ENCODE results near the gene TERT.

TERT gene

GRCh38 chr5:1259806-1260480, 34.9 kb downstream of the TERT start:
- no peak for DNase-seq

- DNase-seq = no peak
Measured at GRCh38 chr5:1257841-1258240, 37.0 kb downstream of the TERT start.

- no peak for DNase-seq
Measured at GRCh38 chr5:1257363-1257762, 37.5 kb downstream of the TERT start.

GRCh38 chr5:1256776-1257175, 38.1 kb downstream of the TERT start:
- no peak for DNase-seq

GRCh38 chr5:1255081-1255561, 39.7 kb downstream of the TERT start:
- DNase-seq = no peak

DNA sequence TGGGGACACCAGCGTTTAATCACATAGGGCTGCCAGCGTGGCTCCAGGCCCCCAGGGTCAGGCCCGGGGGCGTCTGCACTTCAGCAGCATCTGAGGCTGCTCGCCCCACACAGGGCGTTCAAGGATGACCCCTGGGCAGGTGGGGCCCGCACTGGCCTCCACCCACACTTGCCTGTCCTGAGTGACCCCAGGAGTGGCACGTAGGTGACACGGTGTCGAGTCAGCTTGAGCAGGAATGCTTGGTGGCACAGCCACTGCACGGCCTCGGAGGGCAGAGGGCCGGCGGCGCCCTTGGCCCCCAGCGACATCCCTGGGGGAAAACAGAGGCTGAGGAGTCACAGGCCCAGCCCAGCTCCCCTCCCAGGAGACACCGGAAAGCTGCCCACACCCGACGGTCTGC, 40.7 kb downstream of the TERT start:
- DNase-seq = no peak

DNA sequence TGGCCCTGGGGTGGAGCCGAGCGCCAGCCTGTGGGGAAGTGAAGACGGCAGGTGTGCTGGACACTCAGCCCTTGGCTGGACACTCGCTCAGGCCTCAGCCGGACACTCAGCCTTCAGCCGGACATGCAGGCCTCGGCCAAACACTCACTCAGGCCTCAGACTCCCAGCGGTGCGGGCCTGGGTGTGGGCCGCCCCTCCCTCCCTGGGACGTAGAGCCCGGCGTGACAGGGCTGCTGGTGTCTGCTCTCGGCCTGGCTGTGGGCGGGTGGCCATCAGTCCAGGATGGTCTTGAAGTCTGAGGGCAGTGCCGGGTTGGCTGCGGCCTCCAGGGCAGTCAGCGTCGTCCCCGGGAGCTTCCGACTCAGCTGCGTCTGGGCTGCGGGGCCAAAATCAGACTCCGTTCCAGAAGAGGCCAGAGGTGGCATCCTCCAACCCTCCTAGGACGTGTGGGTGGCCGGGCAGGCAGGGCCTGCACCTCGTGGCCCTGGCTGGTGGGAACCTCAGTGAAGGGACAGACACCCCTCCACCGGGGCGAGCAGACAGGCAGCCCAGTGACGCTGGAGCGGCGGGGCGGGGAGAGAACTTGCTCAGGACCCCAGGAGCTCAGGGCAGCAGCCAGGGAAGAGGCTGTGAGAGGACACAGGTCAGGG, 41.3 kb downstream of the TERT start:
- no peak for DNase-seq

DNA sequence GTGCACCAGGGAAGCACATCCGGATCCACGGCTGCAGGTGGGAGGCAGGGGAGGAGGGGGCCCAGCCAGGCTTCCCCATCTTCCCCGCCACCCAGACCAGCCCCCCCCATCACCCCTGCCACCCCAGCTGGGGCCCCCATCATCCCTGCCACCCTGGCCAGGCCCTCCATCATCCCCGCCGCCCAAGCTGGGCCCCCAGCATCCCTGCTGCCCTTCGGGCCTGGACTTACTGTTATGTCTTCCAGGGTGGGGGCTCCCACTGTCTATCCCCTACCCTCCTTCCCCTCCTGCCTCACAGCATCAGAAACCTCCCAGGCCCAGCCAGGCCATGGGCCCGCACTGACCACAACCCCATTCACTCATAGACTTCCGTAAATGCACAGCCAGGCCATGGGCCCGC, 42.2 kb downstream of the TERT start:
- no peak for DNase-seq

DNA sequence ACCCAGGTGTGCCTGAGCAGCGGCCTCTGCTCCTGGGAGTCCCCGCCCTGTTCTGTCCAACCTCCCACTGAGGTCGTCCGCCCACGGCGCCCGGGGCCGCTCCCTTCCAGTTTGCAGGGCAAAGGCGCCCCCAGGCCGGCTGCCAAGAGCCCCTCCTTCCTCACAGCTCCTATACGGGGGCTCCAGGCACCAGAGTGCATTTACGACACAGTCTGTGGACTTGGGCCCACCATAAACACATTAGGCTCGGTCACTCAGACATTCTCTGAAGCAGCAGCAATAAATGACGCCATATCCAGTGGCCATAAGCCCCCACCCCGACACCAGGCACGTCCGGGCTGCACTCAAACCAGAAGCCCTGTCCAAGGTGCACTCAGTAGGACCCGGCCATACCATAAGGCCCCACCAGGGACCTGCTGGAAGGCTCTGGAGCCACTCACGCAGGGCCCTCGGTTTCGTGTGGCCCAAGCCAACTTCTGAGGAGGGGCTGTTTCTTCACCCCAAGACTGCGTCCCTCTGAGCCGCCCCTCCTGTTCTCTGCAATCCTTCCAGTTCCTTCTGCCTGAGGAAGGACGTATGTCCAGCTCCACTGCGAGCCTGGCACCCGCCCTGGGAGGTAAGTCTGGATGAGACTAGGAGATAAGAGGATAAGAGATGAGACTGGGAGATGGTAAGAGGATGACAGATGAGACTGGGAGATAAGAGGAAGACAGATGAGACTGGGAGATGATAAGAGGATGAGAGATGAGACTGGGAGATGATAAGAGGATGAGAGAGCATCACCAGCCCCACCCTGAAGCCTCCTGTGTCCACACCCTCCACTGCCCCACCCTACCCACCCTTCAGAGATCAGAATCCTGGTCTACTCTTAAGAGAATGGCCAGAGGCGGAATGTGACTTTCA, 42.9 kb downstream of the TERT start:
- no peak for DNase-seq

GRCh38 chr5:1249366-1250280, 45.2 kb downstream of the TERT start:
- no peak for DNase-seq

DNA sequence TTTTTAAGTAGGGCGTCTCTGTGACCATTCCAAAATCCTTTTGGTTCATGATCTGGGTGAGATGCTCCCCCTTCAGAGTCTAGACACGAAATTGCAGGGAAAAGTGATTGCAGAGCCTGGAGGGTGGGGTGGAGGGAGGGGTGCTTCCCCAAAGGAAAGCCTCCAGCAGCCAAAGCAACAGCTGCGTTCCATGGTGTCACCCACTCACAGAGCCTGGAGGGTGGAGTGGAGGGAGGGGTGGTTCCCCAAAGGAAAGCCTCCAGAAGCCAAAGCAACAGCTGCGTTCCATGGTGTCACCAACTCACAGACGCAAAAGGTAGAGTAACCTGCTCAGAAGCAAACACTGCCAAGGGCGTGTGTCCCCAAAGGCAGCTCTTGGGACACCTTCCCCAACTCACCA, 47.1 kb downstream of the TERT start:
- no peak for DNase-seq

GRCh38 chr5:1246711-1247431, 48.0 kb downstream of the TERT start:
- no peak for DNase-seq

- DNase-seq = no peak
Measured at GRCh38 chr5:1245905-1246576, 48.8 kb downstream of the TERT start.

- DNase-seq = no peak
Measured at GRCh38 chr5:1244976-1245375, 49.9 kb downstream of the TERT start.

DNA sequence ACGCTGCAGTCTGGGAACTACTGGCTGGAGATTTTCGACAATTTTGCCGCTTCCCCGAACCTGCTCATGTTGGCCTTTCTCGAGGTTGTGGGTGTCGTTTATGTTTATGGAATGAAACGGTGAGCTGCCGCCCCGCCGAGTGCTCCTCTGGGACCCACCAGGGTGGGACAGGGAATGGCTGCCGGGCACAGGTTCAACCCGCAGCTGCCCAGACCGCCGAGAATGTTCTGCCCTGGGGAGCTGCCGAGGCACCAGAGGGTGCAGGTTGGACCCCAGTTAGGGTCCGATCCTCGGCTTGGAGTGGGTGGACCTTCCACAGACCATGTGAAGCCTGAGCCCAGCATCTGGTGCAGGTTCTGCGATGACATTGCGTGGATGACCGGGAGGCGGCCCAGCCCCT, 50.6 kb downstream of the TERT start:
- no peak for DNase-seq

DNA sequence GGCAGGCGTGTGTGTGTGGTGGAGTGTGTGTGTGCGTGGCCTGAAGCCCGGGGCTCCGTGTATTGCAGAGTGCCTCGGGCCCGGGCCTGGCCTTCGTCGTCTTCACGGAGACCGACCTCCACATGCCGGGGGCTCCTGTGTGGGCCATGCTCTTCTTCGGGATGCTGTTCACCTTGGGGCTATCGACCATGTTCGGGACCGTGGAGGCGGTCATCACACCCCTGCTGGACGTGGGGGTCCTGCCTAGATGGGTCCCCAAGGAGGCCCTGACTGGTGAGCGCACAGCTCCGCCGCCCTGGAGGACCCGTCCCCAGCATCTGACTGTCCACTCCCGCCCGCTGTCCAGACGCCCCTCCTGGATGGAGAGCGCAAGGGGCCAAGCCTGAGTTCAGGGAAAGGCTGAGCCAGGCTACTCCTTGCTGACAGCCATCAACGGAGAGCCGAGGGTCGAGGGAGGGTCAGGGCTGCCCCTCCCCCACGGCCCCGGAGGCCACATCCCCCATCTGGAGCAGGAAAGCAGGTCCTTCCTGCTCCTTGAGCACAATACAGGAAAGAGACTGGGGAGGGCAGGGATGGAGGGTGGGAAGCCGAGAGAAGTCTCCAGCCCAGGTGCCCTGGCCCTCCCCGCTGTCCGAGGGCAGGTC, 51.3 kb downstream of the TERT start:
- DNase-seq = no peak

DNA sequence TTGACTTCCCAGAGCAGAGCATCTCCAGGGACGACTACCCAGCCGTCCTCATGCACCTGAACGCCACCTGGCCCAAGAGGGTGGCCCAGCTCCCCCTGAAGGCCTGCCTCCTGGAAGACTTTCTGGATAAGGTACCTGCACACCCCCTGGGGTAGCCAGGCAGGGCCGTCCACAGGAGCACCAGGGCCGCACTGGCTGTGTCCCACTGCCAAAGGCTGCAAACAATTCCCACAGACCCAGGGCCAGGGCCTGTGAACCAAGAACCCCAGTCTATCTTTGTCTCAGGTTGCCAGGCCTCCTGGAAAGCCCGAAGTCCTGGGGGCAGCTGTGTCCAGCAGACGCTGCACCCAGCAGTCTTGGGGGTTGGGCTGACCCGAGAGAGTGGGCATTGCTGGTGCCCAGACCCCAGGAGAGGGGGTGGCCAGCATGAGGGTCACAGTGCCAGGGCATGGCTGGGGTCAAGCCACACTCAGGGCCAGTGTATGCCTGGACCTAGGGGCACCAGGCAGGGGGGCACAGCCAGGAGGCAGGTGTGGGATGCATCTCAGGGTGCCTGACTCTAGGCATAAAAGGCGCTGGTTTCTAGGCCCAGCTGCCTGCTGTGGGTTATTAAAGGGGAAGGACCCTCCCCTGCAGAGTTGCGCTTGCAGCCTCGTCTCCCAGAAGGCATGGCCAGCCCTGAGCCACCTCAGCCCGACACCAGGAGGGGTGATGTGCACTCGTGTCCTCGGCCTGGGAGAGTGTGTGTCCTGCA, 52.0 kb downstream of the TERT start:
- DNase-seq = no peak

DNA sequence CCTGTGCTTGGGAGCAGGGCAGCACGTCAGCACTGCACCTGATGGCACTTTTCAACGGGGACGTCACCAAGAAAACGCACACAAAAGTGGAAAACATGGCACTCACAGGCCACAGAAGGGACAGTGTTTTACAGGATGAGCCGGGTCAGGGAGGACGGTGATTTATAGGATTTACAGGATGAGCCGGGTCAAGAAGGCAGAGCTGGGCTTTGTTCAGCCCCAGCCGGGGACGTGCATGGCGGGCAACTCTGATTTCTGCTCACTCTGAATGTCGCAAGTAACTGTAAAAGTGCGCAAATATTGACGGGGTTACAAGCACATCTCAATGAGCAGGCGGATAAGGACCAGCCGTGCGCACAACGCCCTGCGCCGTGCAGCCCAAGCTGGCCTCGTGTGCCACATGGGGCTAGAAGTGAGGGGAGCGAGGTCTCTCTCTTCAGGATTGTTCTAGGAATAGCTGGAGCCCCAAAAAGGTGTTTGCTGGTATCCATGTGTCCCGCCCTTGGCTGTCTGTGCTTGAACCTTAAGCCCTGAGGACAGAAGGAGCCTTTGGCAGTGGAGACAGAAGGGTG, 53.3 kb downstream of the TERT start:
- DNase-seq = no peak

DNA sequence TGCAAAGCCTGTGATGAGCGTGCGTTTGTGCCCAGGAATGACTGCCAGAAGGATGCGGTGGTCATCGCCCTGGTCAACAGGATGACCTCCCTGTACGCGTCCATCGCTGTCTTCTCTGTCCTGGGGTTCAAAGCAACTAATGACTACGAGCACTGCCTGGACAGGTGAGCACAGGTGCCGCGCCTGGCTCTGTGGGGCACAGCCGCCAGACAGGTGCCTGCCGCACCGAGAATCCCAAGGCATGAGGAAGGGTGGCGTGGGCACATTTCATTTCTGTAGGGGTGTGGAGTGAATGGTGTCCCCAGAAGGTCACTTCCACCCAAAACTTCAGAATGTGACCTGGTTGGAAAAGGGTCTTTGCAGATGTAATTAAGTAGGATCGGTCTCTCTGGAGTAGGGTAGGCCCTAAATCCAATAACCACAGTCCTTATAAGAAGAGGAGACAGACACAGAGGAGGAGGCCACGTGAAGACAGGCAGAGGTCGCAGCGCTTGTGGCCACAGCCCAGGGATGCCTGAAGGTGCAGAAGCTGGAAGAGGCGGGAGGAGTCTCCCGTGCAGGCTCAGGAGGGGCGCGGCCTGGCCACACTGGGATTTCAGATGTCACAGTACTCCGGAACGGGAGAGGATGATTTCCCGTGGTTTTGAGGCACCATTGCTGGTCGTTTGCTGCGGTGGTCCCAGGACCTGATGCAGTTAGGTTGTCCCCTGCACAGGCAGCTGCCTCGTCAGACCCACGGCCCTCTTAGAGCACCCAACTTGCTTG, 54.2 kb downstream of the TERT start:
- no peak for DNase-seq

Data from fibroblast of skin of abdomen (primary cell).